Cardiac muscle cell (in vitro differentiated cells and primary cell): Measurements from ENCODE around the gene CHST7. TPM values are rescaled to one million over a fixed set of nuclear protein-coding genes. Genes with fewer than 3 reads are reported as not detected.

Experiments
- DNase-seq, 2 donors: peaks; one replicate each; pipeline versions ENCODE4 v3.0.0 to v3.0.0-alpha.2; 2010 to 2017; ENCODE audit warnings: low read depth in 1 of 2, low spot score in 1 of 2
- H3K27ac ChIP-seq: fragments of 200-600 bp; sonication (generic); 2 replicates; pipeline ENCODE4 v1.5.1; 2016
- H3K27me3 ChIP-seq: fragments of 200-600 bp; sonication (generic); 2 replicates; pipeline ENCODE4 v1.6.0; 2016; ENCODE audit warnings: control low read depth
- H3K36me3 ChIP-seq: fragments of 200-600 bp; sonication (generic); 2 replicates; pipeline ENCODE4 v1.5.1; 2016; ENCODE audit warnings: control low read depth
- H3K4me1 ChIP-seq: fragments of 200-600 bp; sonication (generic); 2 replicates; pipeline ENCODE4 v1.8.1; 2017; ENCODE audit warnings: low read depth, mild to moderate bottlenecking, mixed run types
- H3K4me3 ChIP-seq: fragments of 200-600 bp; sonication (generic); 2 replicates; pipeline ENCODE4 v1.5.1; 2016; ENCODE audit warnings: mild to moderate bottlenecking
- H3K9me3 ChIP-seq: fragments of 200-600 bp; sonication (generic); 2 replicates; pipeline ENCODE4 v1.5.1; 2017; ENCODE audit warnings: low read depth, mild to moderate bottlenecking, control low read depth
- CTCF ChIP-seq: IDR thresholded peaks from 2 replicates; pipeline ENCODE4 v1.5.1; 2012; ENCODE audit warnings: low read depth, mild to moderate bottlenecking, low read length
- polyA plus RNA-seq: library from polyadenylated mRNA; unstranded; fragments of >200 nt; fragmentation: Nextera tagmentation; extraction: Ambion mirVana; gene quantifications from 2 replicates; pipeline ENCODE4 v1.2.1, GENCODE V29; 2016
- total RNA-seq: library from RNA; depleted of rRNA; stranded (reverse); fragments of >200 nt; gene quantifications from 2 replicates; pipeline ENCODE4 v1.2.3, GENCODE V29; 2016

CHST7 gene
- total and polyA plus RNA-seq, 2 experiments from 2014 or later = 5.6 to 6.6 TPM

GRCh38 chrX:46617906-46618305, 44.3 kb downstream of the CHST7 start:
- DNase-seq = no peak
- TF ChIP-seq CTCF = no peak
- Histone ChIP-seq H3K36me3 (no peaks in the 10 kb centered on the region), H3K27me3 (no peaks in the 10 kb centered on the region), H3K4me3 (no peak overlapping the region), H3K27ac (no peak overlapping the region), H3K4me1 (no peaks in the 10 kb centered on the region), H3K9me3 (no peaks in the 10 kb centered on the region)

GRCh38 chrX:46618947-46619346, 45.4 kb downstream of the CHST7 start:
- H3K9me3 ChIP-seq = no peaks in the 10 kb centered on the region
- no peak for TF ChIP-seq CTCF
- DNase-seq = no peak
- H3K27me3 ChIP-seq = no peaks in the 10 kb centered on the region
- H3K27ac ChIP-seq = no peak overlapping the region
- H3K4me1 ChIP-seq = no peaks in the 10 kb centered on the region
- H3K36me3 ChIP-seq = no peaks in the 10 kb centered on the region
- no peak overlapping the region for H3K4me3 ChIP-seq

- TF ChIP-seq CTCF = no peak
- no peaks in the 10 kb centered on the region for H3K27me3 ChIP-seq
- H3K4me1 ChIP-seq = no peaks in the 10 kb centered on the region
- no peaks in the 10 kb centered on the region for H3K36me3 ChIP-seq
- DNase-seq = peak in 1 of 2 donors; percentile 70
- no peaks in the 10 kb centered on the region for H3K9me3 ChIP-seq
- H3K27ac ChIP-seq = no peak overlapping the region
- H3K4me3 ChIP-seq = no peak overlapping the region
These were observed 46.9 kb downstream of the CHST7 start for GRCh38 chrX:46620505-46620904.

- Histone ChIP-seq H3K4me3 (no peak overlapping the region), H3K27ac (no peak overlapping the region)
These were observed 48.0 kb downstream of the CHST7 start for GRCh38 chrX:46621572-46621971.

GRCh38 chrX:46624090-46624786, 50.7 kb downstream of the CHST7 start:
- H3K36me3 ChIP-seq = no peaks in the 10 kb centered on the region
- no peaks in the 10 kb centered on the region for H3K27me3 ChIP-seq
- TF ChIP-seq CTCF = no peak
- H3K9me3 ChIP-seq = no peaks in the 10 kb centered on the region
- no peak overlapping the region for H3K4me3 ChIP-seq
- H3K27ac ChIP-seq = no peak overlapping the region
- peaks cover 4% of the 10 kb centered on the region for H3K4me1 ChIP-seq
- no peak for DNase-seq

More at GRCh38 chrX:46621572-46621971, 48.0 kb downstream of the CHST7 start:
- TF ChIP-seq CTCF = no peak
- no peaks in the 10 kb centered on the region for H3K4me1 ChIP-seq
- no peak for DNase-seq
- H3K9me3 ChIP-seq = no peaks in the 10 kb centered on the region
- H3K27me3 ChIP-seq = no peaks in the 10 kb centered on the region
- no peaks in the 10 kb centered on the region for H3K36me3 ChIP-seq
